Natural killer cell (primary cell): Measurements from ENCODE around the gene TFIP11. TPM values are rescaled to one million over a fixed set of nuclear protein-coding genes. Genes with fewer than 3 reads are reported as not detected.
A peak's percentile ranks its signal among the peaks of the same experiment; 100 is the strongest.
"Not testable (repeated sequence)": the region's sequence is repeated elsewhere in the genome, so short reads cannot be mapped to it uniquely, and the experiment has no call there.

Source experiments
- ATAC-seq, 3 donors: fragments of 150-1000 bp in 2 of 3; fragments of 200-7000 bp in 1 of 3; cut with Tn5 transposase; 1 replicate in 1 of 3; 2 replicates in 2 of 3; pipeline ENCODE4 v1.10.0; 2021; ENCODE audit warnings: mild to moderate bottlenecking in 2 of 3, moderate library complexity in 2 of 3
- DNase-seq, 2 donors: peaks; one replicate each; pipeline versions ENCODE4 v3.0.0 to v3.0.0-alpha.2; 2013 to 2021; ENCODE audit warnings: mixed read lengths in 1 of 2
- H3K27ac ChIP-seq: one replicate; pipeline ENCODE4 v1.5.1; 2013; ENCODE audit warnings: mild to moderate bottlenecking, low read length
- H3K27me3 ChIP-seq: one replicate; pipeline ENCODE4 v1.6.1; 2013; ENCODE audit warnings: low read length; ENCODE audit not compliant: control insufficient read depth, insufficient read depth
- H3K36me3 ChIP-seq: one replicate; pipeline ENCODE4 v1.6.1; 2013; ENCODE audit warnings: low read length; ENCODE audit not compliant: control insufficient read depth, insufficient read depth
- H3K4me1 ChIP-seq: one replicate; pipeline ENCODE4 v1.6.1; 2013; ENCODE audit warnings: low read length; ENCODE audit not compliant: control insufficient read depth, insufficient read depth
- H3K4me3 ChIP-seq: one replicate; pipeline ENCODE4 v1.5.1; 2013; ENCODE audit warnings: low read length
- H3K9me3 ChIP-seq: one replicate; pipeline ENCODE4 v1.6.1; 2013; ENCODE audit warnings: low read length; ENCODE audit not compliant: control insufficient read depth, insufficient read depth
- H3K27ac Mint-ChIP-seq, 2 donors: one replicate each; pipeline ENCODE4 v1.8.0; 2022; ENCODE audit warnings: mild to moderate bottlenecking in 2 of 2, mixed read lengths in 2 of 2, moderate library complexity in 1 of 2
- H3K27me3 Mint-ChIP-seq, 2 donors: one replicate each; pipeline ENCODE4 v1.8.0; 2022; ENCODE audit warnings: low read depth in 2 of 2, mixed read lengths in 2 of 2
- H3K36me3 Mint-ChIP-seq: one replicate; pipeline ENCODE4 v1.8.0; 2022; ENCODE audit warnings: mixed read lengths
- H3K4me1 Mint-ChIP-seq, 2 donors: one replicate each; pipeline ENCODE4 v1.8.0; 2022; ENCODE audit warnings: mixed read lengths in 2 of 2
- H3K4me3 Mint-ChIP-seq: one replicate; pipeline ENCODE4 v1.8.0; 2022; ENCODE audit warnings: mild to moderate bottlenecking, moderate library complexity, mixed read lengths
- H3K9me3 Mint-ChIP-seq, 2 donors: one replicate each; pipeline ENCODE4 v1.8.0; 2022; ENCODE audit warnings: mixed read lengths in 2 of 2
- CTCF ChIP-seq: fragments of 200-600 bp; IDR thresholded peaks from one replicate; pipeline ENCODE4 v1.8.0; 2022; ENCODE audit warnings: antibody characterized with exemption
- WGBS: methylation state at CpG from one replicate; pipeline ENCODE4 v1.1.7; 2013; ENCODE audit warnings: missing lambda C conversion rate; ENCODE audit not compliant: insufficient coverage; 5-methylcytosine and 5-hydroxymethylcytosine counted together
- intact Hi-C: fragments of 100-400 bp; cut with micrococcal nuclease; formaldehyde crosslinking; loops from one replicate; pipeline ENCODE4 v1.14.2; 2022
- total RNA-seq, 4 donors: library from RNA; stranded (reverse); fragments of 120-200 nt in 1 of 4; gene quantifications; one replicate each; pipeline versions ENCODE4 v1.2.3 to v1.2.4, GENCODE V29; 2013 to 2022

The TFIP11 gene
- total RNA-seq, 3 donors from 2014 or later (not counting 1 experiment from before 2014, with no cell fraction given) = 108 to 131 (median 124) TPM

- Mint-ChIP-seq H3K27ac (peak overlapping the region; percentile 79 to 88), H3K36me3 (peaks cover 12% of the 10 kb centered on the region), H3K4me3 (peak overlapping the region; percentile 9), H3K27me3 (no peaks in the 10 kb centered on the region), H3K9me3 (no peaks in the 10 kb centered on the region), H3K4me1 (peaks cover 36 to 37% of the 10 kb centered on the region in 2 donors)
- H3K4me1 ChIP-seq = peaks cover 5% of the 10 kb centered on the region
- H3K27me3 ChIP-seq = no peaks in the 10 kb centered on the region
- no peak for TF ChIP-seq CTCF
- intact Hi-C loops = no loop called here
- ATAC-seq = peak in 1 of 3 donors; percentile 34
- 58% methylated on average over 13 of the region's 13 CpGs for WGBS
- H3K9me3 ChIP-seq = no peaks in the 10 kb centered on the region
- no peak overlapping the region for H3K4me3 ChIP-seq
- no peak for DNase-seq
- H3K36me3 ChIP-seq = peaks cover 80% of the 10 kb centered on the region
- peak overlapping the region; percentile 58 for H3K27ac ChIP-seq
Measured at GRCh38 chr22:26534874-26535602, 22.8 kb upstream of the TFIP11 start.

- Histone ChIP-seq H3K27ac (no peak overlapping the region), H3K4me1 (peaks cover 5% of the 10 kb centered on the region), H3K27me3 (no peaks in the 10 kb centered on the region), H3K4me3 (no peak overlapping the region), H3K9me3 (no peaks in the 10 kb centered on the region), H3K36me3 (peaks cover 80% of the 10 kb centered on the region)
- H3K4me1 Mint-ChIP-seq = peaks cover 34 to 36% of the 10 kb centered on the region in 2 donors
- no peak for ATAC-seq
- H3K4me3 Mint-ChIP-seq = no peak overlapping the region
- intact Hi-C loops = no loop called here
- no peaks in the 10 kb centered on the region for H3K27me3 Mint-ChIP-seq
- no peak for DNase-seq
- H3K9me3 Mint-ChIP-seq = no peaks in the 10 kb centered on the region
- TF ChIP-seq CTCF = no peak
- 91% methylated on average over 6 of the region's 7 CpGs for WGBS
- peaks cover 18% of the 10 kb centered on the region for H3K36me3 Mint-ChIP-seq
- peak overlapping the region; percentile 79 to 88 for H3K27ac Mint-ChIP-seq
Measured at GRCh38 chr22:26534171-26534855, 22.0 kb upstream of the TFIP11 start.

GRCh38 chr22:26529345-26529744 lies 17.1 kb upstream of the TFIP11 start:
- no peak for TF ChIP-seq CTCF
- H3K36me3 ChIP-seq = peaks cover 84% of the 10 kb centered on the region
- peaks cover 4 to 8% of the 10 kb centered on the region in 2 donors for H3K4me1 Mint-ChIP-seq
- no peak overlapping the region for H3K4me3 Mint-ChIP-seq
- peak overlapping the region in 1 of 2 donors; percentile 33 for H3K27ac Mint-ChIP-seq
- DNase-seq = no peak
- H3K27me3 ChIP-seq = no peaks in the 10 kb centered on the region
- ATAC-seq = no peak
- WGBS = 100% methylated on average over 1 of the region's 2 CpGs
- intact Hi-C loops = no loop called here
- no peak overlapping the region for H3K4me3 ChIP-seq
- no peaks in the 10 kb centered on the region for H3K4me1 ChIP-seq
- H3K9me3 Mint-ChIP-seq = no peaks in the 10 kb centered on the region
- H3K27ac ChIP-seq = no peak overlapping the region
- peaks cover 31% of the 10 kb centered on the region for H3K36me3 Mint-ChIP-seq
- H3K27me3 Mint-ChIP-seq = no peaks in the 10 kb centered on the region
- H3K9me3 ChIP-seq = no peaks in the 10 kb centered on the region

GRCh38 chr22:26528518-26528917 lies 16.2 kb upstream of the TFIP11 start:
- WGBS = 91% methylated on average over 6 of the region's 9 CpGs
- H3K9me3 ChIP-seq, H3K4me3 ChIP-seq, H3K4me3 Mint-ChIP-seq, H3K4me1 Mint-ChIP-seq, H3K27ac ChIP-seq, ATAC-seq, DNase-seq, H3K4me1 ChIP-seq, H3K27me3 ChIP-seq, H3K27me3 Mint-ChIP-seq, intact Hi-C loops, H3K9me3 Mint-ChIP-seq: not testable (repeated sequence)
- H3K27ac Mint-ChIP-seq = peak overlapping the region; percentile 21 to 48
- peaks cover 88% of the 10 kb centered on the region for H3K36me3 ChIP-seq
- peaks cover 31% of the 10 kb centered on the region for H3K36me3 Mint-ChIP-seq
